Activated T-helper 1 cell treated with anti-CD3 and anti-CD28 coated beads, Interleukin-2, amount 50 U/mL, for 16 hours (primary cell): Measurements from ENCODE around the gene ZC3H10.
"Not testable (repeated sequence)": the region's sequence is repeated elsewhere in the genome, so short reads cannot be mapped to it uniquely, and the experiment has no call there.

ENCODE experiments used
- DNase-seq, 2 donors: peaks; one replicate each; pipeline ENCODE4 v3.0.0-alpha.2; 2020; ENCODE audit warnings: low read depth in 1 of 2, low spot score in 1 of 2

The ZC3H10 gene

DNA sequence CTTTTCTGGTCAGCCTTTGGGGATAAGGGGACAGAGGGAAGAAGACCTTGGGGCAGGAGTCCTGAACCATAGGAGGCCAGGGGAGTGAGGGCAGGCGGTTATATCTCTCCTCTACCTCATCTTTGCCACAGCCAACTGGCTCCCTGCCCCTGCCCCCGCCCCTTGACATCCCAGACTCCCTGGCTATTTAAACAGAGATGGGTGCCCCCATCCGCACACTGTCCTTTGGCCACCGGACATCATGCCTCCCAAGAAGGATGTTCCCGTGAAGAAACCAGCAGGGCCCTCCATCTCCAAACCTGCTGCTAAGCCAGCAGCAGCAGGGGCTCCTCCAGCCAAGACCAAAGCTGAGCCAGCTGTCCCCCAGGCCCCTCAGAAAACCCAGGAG is 35.6 kb downstream of the ZC3H10 start:
- DNase-seq, result no peak

- no peak for DNase-seq
Measured at GRCh38 chr12:56154246-56154771, 36.2 kb downstream of the ZC3H10 start.

DNA sequence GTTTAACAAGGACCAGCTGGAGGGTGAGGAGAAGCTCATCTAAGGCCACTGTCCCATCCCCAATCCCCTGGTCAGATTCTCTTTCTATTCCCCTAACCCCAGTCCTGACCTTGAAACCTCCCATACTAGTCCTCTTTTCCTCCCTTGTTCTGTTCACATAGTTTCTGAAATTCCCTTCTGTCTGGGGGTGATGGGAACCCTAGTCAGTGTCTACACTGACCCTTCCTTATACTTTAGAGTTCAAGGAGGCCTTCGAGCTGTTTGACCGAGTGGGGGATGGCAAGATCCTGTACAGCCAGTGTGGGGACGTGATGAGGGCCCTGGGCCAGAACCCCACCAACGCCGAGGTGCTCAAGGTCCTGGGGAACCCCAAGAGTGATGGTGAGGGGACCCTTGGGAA is 36.8 kb downstream of the ZC3H10 start:
- DNase-seq, result no peak

- DNase-seq, result no peak
Measured at GRCh38 chr12:56155256-56155845, 37.3 kb downstream of the ZC3H10 start.

GRCh38 chr12:56156464-56157200 is 38.6 kb downstream of the ZC3H10 start:
- not testable (repeated sequence) for DNase-seq

DNA sequence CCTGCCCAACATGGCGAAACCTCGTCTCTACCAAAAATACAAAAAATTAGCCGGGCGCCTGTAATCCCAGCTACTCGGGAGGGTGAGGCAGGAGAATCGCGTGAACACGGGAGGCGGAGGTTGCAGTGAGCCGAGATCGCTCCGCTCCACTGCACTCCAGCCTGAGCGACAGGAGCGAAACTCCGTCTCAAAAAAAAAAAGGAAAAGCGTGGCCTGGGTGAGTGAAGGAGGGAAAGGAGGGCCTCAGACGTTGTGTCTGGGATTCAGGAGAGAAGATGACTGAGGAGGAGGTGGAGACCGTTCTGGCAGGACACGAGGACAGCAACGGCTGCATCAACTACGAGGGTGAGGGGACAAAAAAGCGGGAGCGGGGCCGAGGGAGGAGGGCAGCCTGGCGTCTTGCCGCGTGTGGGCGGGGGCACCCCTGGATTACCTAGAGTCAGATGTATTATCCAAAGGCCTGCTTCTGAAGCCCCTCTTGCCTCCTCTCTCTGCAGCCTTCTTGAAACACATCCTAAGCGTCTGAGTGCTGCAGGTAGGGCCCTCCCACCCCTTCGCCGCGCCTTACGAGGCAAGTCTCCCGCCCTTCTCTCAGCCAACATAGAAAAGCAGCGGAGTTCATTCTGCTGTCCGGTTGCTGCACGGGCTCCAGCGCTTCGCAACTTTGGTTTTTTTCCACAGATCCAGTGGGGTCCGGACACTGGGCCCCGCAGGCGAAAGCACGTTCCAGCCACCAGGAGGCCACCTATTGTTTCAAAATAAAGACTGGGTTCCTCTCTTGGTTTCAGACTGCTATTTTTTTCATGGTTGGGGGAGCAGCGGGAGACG is 39.3 kb downstream of the ZC3H10 start:
- DNase-seq, result peak; percentile 23 to 32

DNA sequence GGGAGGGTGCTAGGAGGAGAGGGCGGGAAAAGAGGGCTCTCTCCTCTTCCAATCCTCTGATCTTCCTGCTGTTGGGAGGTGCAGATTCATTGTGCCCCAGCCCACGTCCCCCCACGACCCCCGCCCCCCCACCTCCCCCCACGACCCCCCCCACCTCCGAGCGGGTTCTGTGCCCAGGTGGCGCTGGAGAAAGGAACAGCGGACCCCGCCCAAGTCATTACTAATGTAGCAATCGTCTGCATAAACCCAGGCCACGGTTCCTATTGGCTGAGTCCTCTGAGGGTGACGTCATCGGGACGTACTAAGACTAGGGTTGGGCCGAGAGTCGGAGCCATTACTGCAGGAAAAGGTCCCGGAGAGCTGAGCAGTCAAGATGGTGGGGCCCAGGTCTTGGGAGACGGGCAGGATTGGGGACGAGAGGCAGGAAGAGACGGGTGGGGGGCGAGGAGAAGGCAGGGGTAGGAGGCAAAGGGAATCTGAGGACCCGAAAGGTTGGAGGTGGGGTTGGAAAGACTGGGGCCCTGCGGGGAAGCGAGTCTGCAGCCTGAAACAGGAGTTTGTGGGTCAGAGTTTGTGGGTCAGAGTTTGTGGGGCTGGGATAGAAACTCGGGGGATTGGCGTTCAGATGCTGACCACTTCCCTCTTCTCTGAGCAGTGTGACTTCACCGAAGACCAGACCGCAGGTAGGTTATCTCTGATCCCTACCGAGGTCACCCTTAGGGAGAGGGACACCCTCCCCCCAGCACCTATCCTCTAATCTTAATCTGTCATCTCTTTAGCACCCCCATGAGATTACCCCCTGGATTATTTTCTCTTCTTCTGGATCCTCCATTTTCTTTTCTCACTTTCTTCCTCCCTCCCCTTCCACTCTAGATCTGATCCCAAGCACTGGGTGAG is 40.2 kb downstream of the ZC3H10 start, which contains the start of gene MYL6:
Gene MYL6, plus strand, starts transcription at position 331 of the 897 bp plus-strand sequence. Its CDS starts 43 bp downstream, at position 374.
- DNase-seq, result peak; percentile 68 to 83

GRCh38 chr12:56158926-56159461 is 40.9 kb downstream of the ZC3H10 start:
- no peak for DNase-seq

- no peak for DNase-seq
Measured at GRCh38 chr12:56159482-56160192, 41.6 kb downstream of the ZC3H10 start.

DNA sequence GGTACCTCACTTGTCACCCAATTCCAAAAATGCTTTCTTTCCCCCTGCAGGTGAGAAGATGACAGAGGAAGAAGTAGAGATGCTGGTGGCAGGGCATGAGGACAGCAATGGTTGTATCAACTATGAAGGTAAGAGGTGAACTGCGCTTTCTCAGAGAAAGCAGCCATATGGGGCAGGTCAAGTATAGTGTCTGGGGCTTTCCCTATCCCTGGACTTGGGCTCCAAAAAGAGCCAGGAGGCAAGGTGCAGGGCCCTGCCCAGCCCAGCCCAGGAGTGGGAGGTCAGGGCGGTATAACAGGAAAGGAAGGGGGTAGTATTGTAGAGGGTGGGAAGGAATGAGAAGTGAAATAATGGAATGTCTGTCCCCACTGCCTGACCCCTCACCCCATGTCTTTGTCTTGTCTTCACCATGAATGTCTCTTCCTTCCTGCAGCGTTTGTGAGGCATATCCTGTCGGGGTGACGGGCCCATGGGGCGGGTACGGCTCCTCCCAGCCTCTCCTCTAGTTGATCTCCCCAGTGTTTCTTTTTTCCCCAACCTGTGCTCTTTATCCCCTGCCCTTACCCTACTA is 42.2 kb downstream of the ZC3H10 start:
- peak; percentile 23 to 33 for DNase-seq

DNA sequence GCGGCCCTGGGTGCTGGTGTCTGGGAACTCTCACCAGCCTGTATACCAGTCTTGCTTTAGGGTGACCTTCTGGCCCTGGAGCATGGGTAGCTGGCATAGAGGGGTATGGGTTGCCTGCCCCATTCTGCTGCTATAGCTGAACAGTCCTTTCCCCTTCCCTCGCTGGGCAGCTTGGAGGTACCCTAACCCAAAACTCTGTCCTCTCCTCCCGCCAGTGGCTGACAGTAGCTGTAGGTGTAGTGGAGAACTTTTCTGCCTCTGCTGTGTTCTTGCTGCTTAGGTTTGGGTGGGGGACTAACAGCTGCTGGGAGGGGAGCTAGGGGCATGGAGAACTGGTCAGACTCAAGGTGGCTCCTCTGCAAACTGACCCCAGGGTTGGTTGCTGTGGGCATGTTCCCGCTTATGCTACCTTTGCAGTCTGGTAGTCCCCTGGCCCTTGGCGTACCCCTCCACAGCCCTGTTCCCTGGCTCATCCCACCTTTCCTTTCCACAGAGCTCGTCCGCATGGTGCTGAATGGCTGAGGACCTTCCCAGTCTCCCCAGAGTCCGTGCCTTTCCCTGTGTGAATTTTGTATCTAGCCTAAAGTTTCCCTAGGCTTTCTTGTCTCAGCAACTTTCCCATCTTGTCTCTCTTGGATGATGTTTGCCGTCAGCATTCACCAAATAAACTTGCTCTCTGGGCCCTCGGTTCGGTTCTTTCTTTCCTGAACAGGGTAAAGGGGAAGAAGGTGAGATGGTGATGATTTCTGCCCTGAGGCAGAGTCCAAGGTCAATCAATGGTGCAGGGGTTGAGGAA is 43.0 kb downstream of the ZC3H10 start:
- no peak for DNase-seq

GRCh38 chr12:56161690-56162351 is 43.8 kb downstream of the ZC3H10 start:
- no peak for DNase-seq

- no peak for DNase-seq
Measured at GRCh38 chr12:56162468-56163290, 44.6 kb downstream of the ZC3H10 start.

- no peak for DNase-seq
Measured at GRCh38 chr12:56163533-56164344, 45.7 kb downstream of the ZC3H10 start.

GRCh38 chr12:56164345-56164729 is 46.3 kb downstream of the ZC3H10 start:
- DNase-seq, result no peak

GRCh38 chr12:56165369-56165768 is 47.3 kb downstream of the ZC3H10 start:
- no peak for DNase-seq
